K562 (cell line): ENCODE measurements around the gene SAMD13.

Experiments
- TF ChIP-seq, protein P1 (sequence below): sonication (generic); formaldehyde crosslinking; IDR thresholded peaks from 2 replicates; pipeline ENCODE4 v1.9.0; 2022; ENCODE audit warnings: mild to moderate bottlenecking, missing genetic modification reagents
- TF ChIP-seq, protein P2 (sequence below): sonication (generic); formaldehyde crosslinking; IDR thresholded peaks from 2 replicates; pipeline ENCODE4 v1.8.0; 2023; ENCODE audit warnings: mild to moderate bottlenecking, missing genetic modification reagents

DNA sequence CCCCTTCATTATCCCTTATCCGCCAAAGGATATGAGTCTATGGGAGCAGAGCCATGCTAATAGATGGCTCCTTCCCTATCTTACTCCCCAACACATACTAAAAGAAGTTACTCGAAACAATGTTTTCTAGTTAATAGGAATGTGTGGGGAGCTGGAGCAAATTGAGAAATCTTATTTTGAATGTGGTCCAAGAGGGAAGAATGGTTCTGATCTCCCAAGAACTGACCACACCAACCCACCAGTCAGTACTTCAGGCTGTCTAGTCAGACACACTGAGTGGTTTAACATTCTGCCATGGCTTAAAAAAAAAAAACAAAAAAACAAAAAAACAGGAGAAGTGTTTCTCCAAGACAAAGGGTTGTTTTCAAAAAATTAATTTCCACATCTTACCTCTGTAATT, 65.3 kb downstream of the SAMD13 start:
- TF ChIP-seq, protein P1, sequence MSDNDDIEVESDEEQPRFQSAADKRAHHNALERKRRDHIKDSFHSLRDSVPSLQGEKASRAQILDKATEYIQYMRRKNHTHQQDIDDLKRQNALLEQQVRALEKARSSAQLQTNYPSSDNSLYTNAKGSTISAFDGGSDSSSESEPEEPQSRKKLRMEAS (CRISPR knock-in tag), result no peak
- TF ChIP-seq, protein P2, sequence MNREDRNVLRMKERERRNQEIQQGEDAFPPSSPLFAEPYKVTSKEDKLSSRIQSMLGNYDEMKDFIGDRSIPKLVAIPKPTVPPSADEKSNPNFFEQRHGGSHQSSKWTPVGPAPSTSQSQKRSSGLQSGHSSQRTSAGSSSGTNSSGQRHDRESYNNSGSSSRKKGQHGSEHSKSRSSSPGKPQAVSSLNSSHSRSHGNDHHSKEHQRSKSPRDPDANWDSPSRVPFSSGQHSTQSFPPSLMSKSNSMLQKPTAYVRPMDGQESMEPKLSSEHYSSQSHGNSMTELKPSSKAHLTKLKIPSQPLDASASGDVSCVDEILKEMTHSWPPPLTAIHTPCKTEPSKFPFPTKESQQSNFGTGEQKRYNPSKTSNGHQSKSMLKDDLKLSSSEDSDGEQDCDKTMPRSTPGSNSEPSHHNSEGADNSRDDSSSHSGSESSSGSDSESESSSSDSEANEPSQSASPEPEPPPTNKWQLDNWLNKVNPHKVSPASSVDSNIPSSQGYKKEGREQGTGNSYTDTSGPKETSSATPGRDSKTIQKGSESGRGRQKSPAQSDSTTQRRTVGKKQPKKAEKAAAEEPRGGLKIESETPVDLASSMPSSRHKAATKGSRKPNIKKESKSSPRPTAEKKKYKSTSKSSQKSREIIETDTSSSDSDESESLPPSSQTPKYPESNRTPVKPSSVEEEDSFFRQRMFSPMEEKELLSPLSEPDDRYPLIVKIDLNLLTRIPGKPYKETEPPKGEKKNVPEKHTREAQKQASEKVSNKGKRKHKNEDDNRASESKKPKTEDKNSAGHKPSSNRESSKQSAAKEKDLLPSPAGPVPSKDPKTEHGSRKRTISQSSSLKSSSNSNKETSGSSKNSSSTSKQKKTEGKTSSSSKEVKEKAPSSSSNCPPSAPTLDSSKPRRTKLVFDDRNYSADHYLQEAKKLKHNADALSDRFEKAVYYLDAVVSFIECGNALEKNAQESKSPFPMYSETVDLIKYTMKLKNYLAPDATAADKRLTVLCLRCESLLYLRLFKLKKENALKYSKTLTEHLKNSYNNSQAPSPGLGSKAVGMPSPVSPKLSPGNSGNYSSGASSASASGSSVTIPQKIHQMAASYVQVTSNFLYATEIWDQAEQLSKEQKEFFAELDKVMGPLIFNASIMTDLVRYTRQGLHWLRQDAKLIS (CRISPR knock-in tag), result no peak
